HG02973 (cell line): ENCODE results near the gene ARHGAP10.
"Not testable (repeated sequence)": the region's sequence is repeated elsewhere in the genome, so short reads cannot be mapped to it uniquely, and the experiment has no call there.

Source experiments
- ATAC-seq: cut with Tn5 transposase; IDR thresholded peaks from one replicate; pipeline ENCODE4 v1.9.1; 2021; ENCODE audit warnings: moderate library complexity; ENCODE audit not compliant: unreplicated experiment

The ARHGAP10 gene

DNA sequence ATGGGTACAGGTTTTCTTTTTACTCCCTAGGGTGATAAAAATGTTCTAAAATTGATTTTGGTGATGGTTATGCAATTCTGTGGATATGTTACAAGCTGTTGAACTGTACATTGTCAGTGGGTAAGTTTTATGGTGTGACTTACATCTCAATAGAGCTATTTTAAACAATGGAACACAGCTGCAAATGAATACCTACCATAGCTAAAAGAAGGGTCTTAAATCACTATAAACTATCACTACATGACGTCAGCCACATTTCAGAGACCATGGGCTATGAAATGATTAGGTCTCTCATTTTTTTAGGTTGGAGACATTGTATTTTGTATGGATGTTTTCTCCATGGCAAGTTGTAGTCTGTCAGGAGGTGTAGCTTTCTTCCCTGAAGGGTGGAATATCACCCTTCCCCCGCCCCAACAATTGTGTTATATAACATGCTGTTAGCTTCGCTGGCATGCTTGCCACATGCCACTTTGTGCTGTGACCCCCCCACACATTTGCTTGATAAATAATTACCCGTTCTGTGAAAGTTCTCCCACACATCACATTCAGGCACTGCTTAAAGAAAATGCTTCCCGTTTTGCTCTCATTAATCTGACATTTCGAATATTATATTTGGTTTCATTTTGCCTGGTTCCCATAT, 159.7 kb downstream of the ARHGAP10 start:
- no peak for ATAC-seq

DNA sequence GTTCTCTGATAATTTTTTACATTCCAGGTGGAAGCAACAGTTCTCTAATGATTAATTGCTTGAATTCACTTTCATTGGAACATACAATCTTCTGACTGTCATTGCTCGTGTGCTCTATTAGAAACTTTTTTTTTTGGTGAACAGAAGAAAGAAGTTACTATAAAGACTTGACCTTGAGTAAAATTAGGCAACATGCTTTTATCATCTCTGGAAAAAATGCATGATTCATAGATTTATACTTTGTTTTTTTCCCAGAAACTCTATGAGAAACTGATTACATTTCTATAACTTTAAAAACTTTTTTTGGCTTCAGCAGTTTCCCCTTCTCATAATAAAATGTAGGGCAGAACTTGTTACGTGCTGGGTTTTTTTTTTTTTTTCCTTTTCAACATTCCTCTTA, 167.6 kb downstream of the ARHGAP10 start:
- no peak for ATAC-seq

DNA sequence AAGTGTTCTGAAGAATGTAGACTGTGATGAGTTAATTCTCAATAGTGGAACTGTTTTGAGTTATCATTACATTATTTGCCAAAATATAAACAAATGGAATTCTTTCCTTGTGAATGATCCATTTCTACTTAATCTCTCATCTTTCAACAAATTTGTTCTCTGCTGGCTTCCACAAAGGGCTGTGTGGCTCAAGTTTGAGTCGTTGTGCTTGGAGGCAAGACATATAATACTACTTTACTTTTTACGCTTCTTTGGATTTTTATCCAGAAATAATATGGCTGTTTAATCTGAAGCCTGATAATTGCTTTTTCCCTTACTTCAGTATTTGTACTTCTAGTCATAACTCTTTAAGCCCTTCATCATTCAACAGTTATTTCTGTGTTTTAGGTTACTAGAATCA, 169.5 kb downstream of the ARHGAP10 start:
- ATAC-seq: no peak

- ATAC-seq: no peak
Measured at GRCh38 chr4:147901916-147902315, 170.0 kb downstream of the ARHGAP10 start.

DNA sequence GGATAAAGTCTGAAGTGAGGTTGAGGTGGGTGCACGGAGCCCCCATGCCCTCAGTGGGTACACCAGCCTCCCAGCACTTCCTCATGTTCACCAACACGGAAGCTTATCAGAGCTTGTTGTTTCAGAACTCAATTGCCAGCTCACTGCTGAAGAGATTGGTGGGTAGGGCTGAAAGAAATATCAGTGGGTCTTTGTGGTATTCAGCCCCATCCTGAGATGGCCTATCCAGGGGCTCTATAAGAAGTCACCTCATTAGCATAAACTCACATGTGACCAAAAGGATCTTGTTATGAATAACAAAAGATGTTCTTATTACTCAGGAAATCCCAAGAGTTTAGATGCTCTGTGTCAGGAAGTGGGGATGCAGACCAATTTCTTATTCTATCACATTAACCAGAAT, 177.3 kb downstream of the ARHGAP10 start:
- no peak for ATAC-seq

DNA sequence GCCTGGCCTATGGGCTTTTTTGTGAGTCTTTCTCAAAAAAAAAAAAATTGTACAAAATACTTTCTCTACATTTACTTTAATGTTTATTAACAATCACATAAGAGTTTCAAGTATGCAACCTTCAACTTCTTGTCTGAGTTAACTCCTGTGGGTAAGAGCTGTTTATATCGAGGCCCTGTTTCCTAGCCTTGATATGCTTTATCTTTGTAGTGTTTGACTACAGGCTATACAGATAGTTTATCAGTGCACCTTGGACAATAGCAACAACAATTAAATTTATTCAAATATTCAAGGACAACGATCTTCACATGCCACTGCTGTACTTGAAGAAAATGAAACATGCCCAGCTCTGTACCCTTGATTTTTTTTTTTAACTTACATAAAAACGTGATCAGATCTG, 178.4 kb downstream of the ARHGAP10 start:
- no peak for ATAC-seq

DNA sequence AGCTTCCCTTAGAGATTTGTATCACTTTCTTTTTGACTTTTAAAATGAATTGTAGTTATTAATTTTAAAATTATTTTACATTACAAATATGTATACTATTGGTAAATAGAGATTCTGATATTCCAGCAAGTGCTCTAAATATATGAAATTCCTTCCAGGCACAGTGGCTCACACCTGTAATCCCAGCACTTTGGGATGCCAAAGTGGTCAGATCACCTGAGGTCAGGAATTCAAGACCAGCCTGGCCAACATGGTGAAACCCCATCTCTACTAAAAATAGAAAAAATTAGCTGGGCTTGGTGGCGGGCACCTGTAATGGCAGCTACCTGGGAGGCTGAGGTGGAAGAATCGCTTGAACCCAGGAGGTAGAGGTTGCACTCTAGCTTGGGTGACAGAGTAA, 180.2 kb downstream of the ARHGAP10 start:
- ATAC-seq: not testable (repeated sequence)

GRCh38 chr4:147913137-147913536, 181.2 kb downstream of the ARHGAP10 start:
- peak; percentile 49 for ATAC-seq

GRCh38 chr4:147916351-147916750, 184.5 kb downstream of the ARHGAP10 start:
- ATAC-seq: no peak

DNA sequence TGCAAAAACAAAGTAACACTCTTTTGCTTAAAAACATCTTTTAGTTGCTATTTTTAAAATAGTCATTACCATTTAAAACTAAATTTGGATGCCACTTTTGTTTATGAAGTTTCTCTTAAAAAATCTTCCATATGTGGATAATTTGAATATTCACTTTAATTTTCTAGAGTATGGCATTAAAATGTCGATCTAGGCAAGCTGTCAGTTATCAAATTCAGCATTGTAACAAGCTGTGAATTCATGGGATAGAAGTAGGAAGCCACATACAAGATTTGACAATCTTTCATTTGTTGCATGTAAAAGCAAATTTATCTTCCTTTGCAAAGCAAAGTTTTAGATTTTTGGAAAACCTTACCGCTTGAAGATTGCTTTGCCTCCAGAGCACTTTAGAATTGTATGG, 191.5 kb downstream of the ARHGAP10 start:
- ATAC-seq: no peak

- ATAC-seq: peak; percentile 40
Measured at GRCh38 chr4:147923854-147924253, 192.0 kb downstream of the ARHGAP10 start.

GRCh38 chr4:147924604-147925412, 192.9 kb downstream of the ARHGAP10 start:
- no peak for ATAC-seq

DNA sequence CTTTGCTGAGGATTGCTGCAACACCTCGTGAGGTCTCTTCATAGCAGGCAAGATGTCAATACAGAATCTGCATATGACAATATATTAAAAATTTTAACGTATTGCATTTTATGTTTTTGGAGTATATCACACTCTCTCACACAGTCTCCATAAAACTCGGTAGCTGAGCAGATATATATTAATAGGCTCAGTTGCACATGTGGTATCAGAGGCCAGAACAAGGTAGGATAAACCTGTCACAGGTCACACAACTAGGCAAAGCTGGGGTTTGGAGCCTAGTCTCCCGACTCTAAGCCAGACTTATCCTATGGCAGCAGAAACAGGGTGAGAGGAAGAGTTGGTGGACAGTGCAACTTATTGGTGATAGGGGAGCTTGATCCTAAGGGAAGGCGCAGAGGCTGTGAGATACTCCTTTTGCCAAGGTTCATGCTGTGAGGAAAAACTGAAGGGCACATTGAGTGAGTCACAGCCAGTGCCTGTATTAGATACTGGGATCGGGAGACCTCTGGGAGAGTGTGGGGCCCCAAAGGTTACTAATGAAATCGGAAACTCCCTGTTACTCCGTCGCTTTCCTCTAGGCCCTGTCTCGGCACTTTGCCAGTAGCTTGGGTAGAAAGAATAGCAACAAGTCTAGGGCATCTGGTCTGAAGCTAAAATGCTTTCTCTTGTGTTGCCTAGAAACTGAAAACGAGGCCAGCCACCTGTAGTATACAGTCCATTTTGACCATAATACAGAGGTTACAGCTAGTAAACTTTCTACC, 195.7 kb downstream of the ARHGAP10 start:
- ATAC-seq: no peak

GRCh38 chr4:147928400-147928799, 196.5 kb downstream of the ARHGAP10 start:
- no peak for ATAC-seq

DNA sequence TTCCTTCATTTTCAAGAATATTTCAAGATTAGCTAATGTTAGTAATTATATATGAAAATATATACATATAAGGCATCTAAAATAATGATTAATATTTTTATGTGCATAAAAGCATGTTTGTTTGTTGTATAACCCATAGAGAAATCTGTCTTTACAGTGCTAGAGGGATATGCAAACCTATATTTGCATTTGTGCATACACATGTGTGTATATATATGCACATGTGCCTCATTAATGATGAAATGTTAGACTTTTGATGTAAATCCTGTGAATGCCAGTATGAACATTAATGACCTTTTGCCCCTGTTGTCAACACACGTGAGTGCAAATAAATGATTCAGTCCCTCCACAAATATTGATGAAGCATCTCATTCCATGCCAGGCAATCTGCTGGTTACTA, 197.9 kb downstream of the ARHGAP10 start:
- no peak for ATAC-seq

DNA sequence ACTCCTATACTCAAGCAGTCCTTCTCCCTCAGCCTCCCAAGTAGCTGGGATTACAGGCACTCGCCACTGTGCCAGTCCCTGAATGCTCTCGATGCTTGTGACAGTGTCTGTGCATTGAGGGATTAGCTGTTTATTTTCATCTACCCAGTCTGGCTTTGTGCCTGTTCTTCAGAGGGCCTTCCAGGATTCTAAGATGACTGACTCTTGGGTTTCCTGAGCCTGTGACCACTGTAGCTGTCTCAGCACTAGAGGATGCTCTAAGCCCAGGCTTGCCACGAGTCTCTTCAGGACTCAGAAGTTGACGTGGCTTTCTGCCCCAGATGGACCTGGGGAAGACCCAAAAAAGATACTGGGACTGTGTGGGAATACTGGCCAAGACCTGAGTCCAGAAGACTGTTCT, 201.4 kb downstream of the ARHGAP10 start:
- no peak for ATAC-seq

DNA sequence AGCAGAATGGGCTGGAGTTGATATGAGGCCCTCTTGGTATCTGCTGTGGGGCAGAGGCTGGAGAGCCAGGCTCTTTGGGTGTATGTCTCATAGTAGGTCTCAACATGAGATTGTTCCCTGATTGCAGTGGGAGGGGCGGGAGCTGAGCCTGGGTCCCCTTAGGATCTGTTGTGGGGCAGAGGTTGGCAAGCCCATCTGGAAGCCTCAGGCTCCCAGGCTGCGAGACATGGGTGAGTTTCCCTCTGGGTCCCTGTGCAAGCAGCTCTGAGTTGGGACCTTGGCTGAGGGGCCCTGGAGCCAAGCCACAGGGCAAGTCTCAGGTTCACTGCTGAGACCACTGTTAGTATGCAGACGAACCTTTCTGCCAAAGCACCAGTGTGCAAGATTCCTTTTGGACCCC, 201.9 kb downstream of the ARHGAP10 start:
- no peak for ATAC-seq

DNA sequence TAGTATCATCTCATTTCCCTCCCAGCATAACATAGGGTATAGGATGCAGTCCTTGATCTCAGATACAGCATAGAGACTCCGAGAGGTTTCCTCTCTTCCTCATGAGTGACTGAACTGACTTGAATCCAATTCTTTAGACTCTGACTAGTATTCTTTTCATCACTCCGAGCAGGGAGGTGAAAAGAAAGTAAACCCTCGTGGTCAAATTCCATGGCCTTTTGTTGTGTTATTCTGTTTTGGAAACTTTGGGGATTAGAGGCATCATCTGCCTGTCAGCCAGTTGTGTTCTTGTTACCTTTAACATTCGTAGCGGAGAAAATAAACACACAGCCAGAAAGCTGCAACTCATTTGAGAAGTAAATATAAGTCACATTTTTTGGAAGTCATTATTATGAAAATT, 206.6 kb downstream of the ARHGAP10 start:
- ATAC-seq: no peak

DNA sequence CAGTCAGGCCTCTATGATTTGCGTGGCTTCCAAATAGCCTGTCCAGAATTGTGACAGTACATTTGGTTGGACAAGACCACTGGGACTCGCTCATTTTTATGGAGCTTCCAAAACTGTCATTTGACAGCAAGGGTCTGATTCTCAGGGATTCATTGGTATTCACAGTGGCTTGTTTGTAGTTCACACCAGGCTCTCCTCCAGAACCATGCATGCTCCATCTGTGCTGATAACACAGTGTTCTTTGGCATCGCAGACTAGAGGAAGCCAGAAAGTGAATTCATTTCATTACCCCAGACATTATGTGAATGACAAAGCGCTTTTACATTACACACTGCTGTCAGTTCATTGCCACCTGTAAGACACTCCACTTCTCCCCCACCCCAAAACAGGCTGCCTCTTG, 208.3 kb downstream of the ARHGAP10 start:
- ATAC-seq: no peak

- ATAC-seq: no peak
Measured at GRCh38 chr4:147941373-147941772, 209.5 kb downstream of the ARHGAP10 start.

GRCh38 chr4:147942729-147943128, 210.8 kb downstream of the ARHGAP10 start:
- peak; percentile 40 for ATAC-seq

DNA sequence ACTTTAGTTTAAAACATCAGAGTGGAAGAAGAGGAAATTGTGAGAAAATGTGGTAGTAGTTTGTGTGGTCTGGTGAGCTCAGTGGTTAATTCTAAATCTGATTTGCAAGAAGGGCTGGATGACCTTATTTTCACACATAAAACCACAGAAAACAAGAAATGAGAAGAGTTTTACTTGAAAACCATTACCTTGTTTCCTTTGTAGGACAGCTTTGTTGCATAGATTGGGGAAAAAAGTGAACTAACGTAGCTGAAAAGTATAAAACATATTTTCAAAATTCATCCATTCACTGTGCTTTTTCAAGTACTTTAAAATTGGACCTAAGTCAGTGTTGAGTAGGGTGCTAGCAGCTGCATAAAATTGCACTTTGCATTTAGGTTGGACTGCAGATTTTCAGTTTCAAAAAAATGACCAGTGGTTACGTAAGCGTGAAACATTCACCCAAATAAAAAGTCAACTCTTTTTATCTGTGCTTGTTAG, 211.3 kb downstream of the ARHGAP10 start:
- peak; percentile 95 for ATAC-seq
